Erythroblast (primary cell): ENCODE measurements around the gene TMBIM1.
A peak's percentile ranks its signal among the peaks of the same experiment; 100 is the strongest.

Experiments
- DNase-seq, 2 experiments: peaks; one replicate each; lab custom pipeline; 2025; lab: John Stamatoyannopoulos, UW
- GATA1 ChIP-seq: IDR thresholded peaks from 2 replicates; pipeline ENCODE4 v1.6.1; 2011; ENCODE audit warnings: low read depth, mild to moderate bottlenecking, control low read depth, low read length, moderate library complexity
- POLR2A ChIP-seq: IDR thresholded peaks from 2 replicates; pipeline ENCODE4 v1.6.1; 2011; ENCODE audit warnings: mild to moderate bottlenecking, low read length

Gene TMBIM1

GRCh38 chr2:218290316-218291261, 1.7 kb downstream of the TMBIM1 start:
- TF ChIP-seq POLR2A, result peak; percentile 62
- TF ChIP-seq GATA1, result no peak
- peak; percentile 40 to 65 for DNase-seq

- peak; percentile 56 to 67 for DNase-seq
- no peak for TF ChIP-seq GATA1
- TF ChIP-seq POLR2A, result peak; percentile 88
These were observed 2.5 kb downstream of the TMBIM1 start for GRCh38 chr2:218289639-218290315.

- peak; percentile 98 to 99 for DNase-seq
- TF ChIP-seq GATA1 (peak; percentile 63), POLR2A (peak; percentile 85)
These were observed 5.5 kb downstream of the TMBIM1 start for GRCh38 chr2:218286570-218287459.

- DNase-seq, result no peak
These were observed 6.7 kb downstream of the TMBIM1 start for GRCh38 chr2:218285604-218286003.

GRCh38 chr2:218284106-218284811, 8.0 kb downstream of the TMBIM1 start:
- DNase-seq, result peak; percentile 72 to 85
- TF ChIP-seq GATA1 (no peak), POLR2A (peak; percentile 29)

More at GRCh38 chr2:218285604-218286003, 6.7 kb downstream of the TMBIM1 start:
- TF ChIP-seq GATA1 (no peak), POLR2A (no peak)

GRCh38 chr2:218282173-218282991, 9.9 kb downstream of the TMBIM1 start:
- no peak for DNase-seq
- TF ChIP-seq POLR2A (no peak), GATA1 (no peak)

- no peak for TF ChIP-seq GATA1
- TF ChIP-seq POLR2A, result no peak
- DNase-seq, result no peak
These were observed 10.9 kb downstream of the TMBIM1 start for GRCh38 chr2:218281449-218281848.

- TF ChIP-seq GATA1 (no peak), POLR2A (no peak)
- no peak for DNase-seq
These were observed 11.9 kb downstream of the TMBIM1 start for GRCh38 chr2:218280260-218280870.

- no peak for DNase-seq
- TF ChIP-seq POLR2A, result peak; percentile 30
- no peak for TF ChIP-seq GATA1
These were observed 13.6 kb downstream of the TMBIM1 start for GRCh38 chr2:218278531-218279360.

GRCh38 chr2:218277921-218278320, 14.4 kb downstream of the TMBIM1 start:
- no peak for DNase-seq
- no peak for TF ChIP-seq GATA1
- no peak for TF ChIP-seq POLR2A
